AG04449 (cell line): ENCODE data around the gene CTNNBIP1.
"Not testable (repeated sequence)": the region's sequence is repeated elsewhere in the genome, so short reads cannot be mapped to it uniquely, and the experiment has no call there.

Experiments
- CTCF ChIA-PET: fragments of 350-600 bp; formaldehyde crosslinking; extraction: SDS; loops from one replicate; lab custom pipeline; 2021; ENCODE audit warnings: antibody characterized with exemption; lab: Yijun Ruan, JAX
- POLR2A ChIA-PET: fragments of 400-600, 350-600 bp; formaldehyde crosslinking; extraction: SDS; loops from one replicate; lab custom pipeline; 2020; ENCODE audit warnings: antibody characterized with exemption, inconsistent platforms; lab: Yijun Ruan, JAX
- DNase-seq: peaks from one replicate; pipeline ENCODE4 v3.0.0-alpha.2; 2010; ENCODE audit warnings: low read depth, low spot score
- H3K4me3 ChIP-seq: 2 replicates; pipeline ENCODE4 v1.5.1; 2011; ENCODE audit warnings: low read depth, mild to moderate bottlenecking, control low read depth, low read length
- TF ChIP-seq, protein P1 (sequence below): IDR thresholded peaks from one replicate; pipeline ENCODE4 v1.5.1; 2011; ENCODE audit warnings: mild to moderate bottlenecking, moderate library complexity, low read length, control low read depth, inconsistent platforms; ENCODE audit not compliant: insufficient read depth; ENCODE audit errors: missing control alignments

CTNNBIP1 gene

DNA sequence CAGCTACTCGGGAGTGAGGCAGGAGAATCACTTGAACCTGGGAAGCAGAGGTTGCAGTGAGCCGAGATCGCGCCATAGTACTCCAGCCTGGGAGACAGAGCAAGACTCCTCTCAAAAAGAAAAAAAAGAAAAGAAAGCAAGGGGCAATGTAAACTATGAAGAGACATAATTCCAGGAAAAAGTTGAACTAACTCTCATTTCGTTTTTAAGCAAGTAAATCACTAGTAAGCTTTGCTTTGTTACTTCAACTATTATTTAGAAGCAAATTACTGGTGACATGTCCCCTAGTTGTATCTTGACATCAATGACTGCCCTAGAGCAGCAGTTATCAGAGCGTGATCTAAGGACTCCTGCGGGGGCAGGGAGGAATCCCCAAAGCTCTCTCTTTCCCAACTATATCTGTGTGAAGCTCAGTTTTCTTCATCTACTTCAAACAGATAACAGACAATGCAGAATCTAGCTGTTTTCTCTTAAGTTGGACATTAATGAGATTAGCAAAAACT lies 105.0 kb downstream of the CTNNBIP1 start:
- CTCF ChIA-PET, result interaction anchor here (1.4 kb wide), 1 partner anchor 21 kb away, joined by 5 read pairs; no protein-coding TSS in a partner anchor
- no peak for DNase-seq
- POLR2A ChIA-PET, result no interaction called here
- H3K4me3 ChIP-seq, result no peak overlapping the region
- TF ChIP-seq, protein P1, sequence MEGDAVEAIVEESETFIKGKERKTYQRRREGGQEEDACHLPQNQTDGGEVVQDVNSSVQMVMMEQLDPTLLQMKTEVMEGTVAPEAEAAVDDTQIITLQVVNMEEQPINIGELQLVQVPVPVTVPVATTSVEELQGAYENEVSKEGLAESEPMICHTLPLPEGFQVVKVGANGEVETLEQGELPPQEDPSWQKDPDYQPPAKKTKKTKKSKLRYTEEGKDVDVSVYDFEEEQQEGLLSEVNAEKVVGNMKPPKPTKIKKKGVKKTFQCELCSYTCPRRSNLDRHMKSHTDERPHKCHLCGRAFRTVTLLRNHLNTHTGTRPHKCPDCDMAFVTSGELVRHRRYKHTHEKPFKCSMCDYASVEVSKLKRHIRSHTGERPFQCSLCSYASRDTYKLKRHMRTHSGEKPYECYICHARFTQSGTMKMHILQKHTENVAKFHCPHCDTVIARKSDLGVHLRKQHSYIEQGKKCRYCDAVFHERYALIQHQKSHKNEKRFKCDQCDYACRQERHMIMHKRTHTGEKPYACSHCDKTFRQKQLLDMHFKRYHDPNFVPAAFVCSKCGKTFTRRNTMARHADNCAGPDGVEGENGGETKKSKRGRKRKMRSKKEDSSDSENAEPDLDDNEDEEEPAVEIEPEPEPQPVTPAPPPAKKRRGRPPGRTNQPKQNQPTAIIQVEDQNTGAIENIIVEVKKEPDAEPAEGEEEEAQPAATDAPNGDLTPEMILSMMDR, result no peak

DNA sequence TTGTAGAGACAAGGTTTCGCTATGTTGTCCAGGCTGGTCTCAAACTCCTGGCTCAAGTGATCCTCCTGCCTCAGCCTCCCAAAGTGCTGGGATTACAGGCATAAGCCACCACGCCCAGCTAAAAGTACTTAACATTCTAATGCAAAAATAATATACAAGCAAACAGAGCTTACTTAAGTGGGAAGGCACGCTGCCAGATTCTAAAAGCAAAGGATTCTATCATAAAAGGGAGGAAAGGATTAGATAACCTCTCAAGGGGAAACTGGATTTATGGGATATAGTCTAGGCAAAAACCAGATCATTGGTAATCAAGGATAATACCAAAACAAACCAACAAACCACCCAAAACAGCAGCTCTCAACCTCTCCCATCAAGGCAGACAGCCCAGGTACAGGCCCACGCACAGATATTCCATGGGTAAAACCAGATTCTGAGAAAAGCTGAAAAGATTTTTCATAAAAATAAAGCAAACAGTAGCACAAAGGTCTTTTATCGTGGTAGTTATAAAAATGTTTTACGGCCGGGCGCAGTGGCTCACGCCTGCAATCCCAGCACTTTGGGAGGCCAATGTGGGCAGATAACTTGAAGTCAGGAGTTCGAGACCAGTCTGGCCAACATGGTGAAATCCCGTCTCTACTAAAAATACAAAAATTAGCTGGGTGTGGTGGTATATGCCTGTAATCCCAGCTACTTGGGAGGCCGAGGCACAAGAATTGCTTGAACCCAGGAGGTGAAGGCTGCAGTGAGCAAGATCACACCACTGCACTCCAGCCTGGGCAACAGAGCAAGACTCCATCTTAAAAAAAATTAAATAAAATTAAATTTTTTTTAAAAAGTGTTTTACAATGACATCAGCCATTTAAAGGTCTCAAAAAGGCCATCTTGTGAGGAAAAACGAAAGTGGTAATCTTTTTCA lies 106.8 kb downstream of the CTNNBIP1 start:
- H3K4me3 ChIP-seq, POLR2A ChIA-PET, DNase-seq: not testable (repeated sequence)
- CTCF ChIA-PET, result interaction anchor here (0.8 to 1.7 kb wide), 5 partner anchors 11 to 177 kb away, joined by 3 to 5 read pairs (median 3); no protein-coding TSS in a partner anchor

DNA sequence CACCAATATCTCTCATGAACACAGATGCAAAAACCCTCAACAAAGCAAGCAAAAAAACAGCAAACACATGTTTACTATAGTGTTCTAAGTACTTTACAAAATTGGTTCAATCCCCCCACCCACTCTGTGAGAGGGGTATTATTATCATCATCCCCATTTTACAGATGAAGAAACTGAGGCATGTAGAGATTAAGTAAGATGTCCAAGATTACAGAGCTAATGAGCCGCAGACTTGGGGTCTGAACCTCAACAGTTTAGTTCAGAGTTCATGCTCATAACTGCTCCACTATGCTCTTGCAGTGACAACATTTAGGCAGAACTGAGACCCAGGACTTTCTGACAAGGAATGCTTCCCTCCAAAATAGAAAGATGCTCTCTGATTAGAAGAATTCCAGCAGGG lies 108.2 kb downstream of the CTNNBIP1 start:
- POLR2A ChIA-PET, result no interaction called here
- CTCF ChIA-PET, result interaction anchor here (1.7 kb wide), 1 partner anchor 77 kb away, joined by 3 read pairs; no protein-coding TSS in a partner anchor
- H3K4me3 ChIP-seq, result no peak overlapping the region
- no peak for DNase-seq
- TF ChIP-seq, protein P1, result no peak
